HG02759 (cell line): ENCODE measurements around the gene LRP2.

Experiments used
- ATAC-seq: cut with Tn5 transposase; IDR thresholded peaks from one replicate; pipeline ENCODE4 v1.9.1; 2021; ENCODE audit warnings: mild to moderate bottlenecking, moderate library complexity; ENCODE audit not compliant: unreplicated experiment

The LRP2 gene

DNA sequence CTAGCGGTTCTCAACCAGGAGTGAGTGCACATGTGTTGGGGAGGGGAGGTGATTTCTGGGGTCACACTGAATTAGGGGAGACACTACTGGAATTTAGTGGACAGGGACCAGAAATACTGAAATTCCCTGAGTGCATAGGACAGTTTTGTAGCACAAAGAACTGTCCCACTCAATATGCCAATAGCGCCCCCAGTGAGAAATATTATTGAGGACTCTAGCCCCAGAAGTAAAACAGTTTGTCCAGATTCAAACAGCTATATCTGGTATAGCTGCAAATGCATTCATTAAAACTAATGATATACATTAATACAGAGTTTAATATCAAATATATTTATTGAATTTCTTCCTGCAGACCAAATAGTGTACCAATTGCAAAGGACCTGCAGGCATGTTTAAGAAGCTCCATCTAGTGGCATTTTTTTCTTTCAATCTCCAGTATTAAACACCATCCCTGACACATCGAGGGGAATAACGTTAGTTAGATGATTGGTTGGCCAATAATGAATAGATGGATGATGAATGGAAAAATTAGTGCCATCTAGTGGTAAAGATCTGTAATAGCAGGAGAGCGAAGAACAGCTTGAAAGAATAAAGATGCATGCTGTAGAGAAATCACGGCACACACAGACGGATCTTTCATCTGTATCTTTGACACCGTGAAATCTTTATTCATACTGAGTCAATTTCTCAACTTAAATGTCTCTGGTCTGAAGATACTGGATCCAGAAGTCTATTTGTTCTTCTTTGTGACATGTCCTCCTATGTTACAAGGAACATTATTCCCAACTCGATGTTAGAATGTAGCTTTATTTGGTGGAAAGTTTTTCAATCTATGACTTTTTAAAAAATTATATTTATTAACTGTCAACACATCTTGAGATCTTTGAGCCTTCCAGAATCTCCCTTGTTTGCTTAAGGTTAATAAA is 230.5 kb downstream of the LRP2 start:
- peak; percentile 75 for ATAC-seq

DNA sequence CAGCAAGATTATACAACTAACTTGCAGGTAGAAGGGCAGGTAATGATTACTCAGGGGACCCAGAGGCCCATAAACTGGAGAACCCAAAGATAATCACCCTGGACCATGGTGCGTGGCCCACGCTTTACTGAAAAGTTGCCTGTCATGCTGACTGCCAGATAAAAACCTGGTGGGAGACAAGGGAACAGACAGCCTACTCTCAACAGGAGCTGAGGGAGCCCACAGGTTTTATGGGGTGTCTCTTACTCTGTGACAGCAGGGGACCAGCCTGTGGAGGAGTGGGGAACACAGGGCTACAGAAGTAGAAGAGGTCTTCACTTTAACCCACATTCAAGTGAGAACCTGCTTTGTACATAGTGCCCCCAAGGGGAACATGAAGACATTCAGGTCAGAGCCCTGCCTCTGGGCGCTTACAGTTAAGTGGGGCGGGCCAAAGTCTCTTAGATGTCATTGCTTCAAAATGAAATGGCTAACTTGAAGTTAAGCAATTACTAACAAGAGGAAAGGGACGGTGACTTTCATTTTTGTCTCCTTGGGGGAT is 232.6 kb downstream of the LRP2 start:
- no peak for ATAC-seq

DNA sequence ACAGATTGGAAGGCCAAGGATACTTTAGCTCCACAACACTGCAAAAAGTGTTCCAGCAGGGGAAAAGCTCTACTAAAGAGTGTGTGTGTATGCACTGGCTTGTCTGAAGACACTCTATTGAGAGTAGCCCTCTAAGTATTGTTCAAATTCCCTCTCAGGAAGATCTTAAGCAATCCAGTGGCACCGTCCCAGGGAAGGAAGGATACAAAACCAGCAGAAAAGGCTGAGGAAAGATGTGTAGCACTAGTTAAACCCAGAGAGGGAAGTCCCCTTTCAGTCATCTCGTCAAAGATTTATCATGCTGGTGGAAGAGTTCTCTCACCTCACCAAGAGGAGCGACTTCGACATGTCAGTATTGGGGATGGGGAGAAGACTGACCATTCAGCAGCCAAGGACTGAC is 242.5 kb downstream of the LRP2 start:
- no peak for ATAC-seq

DNA sequence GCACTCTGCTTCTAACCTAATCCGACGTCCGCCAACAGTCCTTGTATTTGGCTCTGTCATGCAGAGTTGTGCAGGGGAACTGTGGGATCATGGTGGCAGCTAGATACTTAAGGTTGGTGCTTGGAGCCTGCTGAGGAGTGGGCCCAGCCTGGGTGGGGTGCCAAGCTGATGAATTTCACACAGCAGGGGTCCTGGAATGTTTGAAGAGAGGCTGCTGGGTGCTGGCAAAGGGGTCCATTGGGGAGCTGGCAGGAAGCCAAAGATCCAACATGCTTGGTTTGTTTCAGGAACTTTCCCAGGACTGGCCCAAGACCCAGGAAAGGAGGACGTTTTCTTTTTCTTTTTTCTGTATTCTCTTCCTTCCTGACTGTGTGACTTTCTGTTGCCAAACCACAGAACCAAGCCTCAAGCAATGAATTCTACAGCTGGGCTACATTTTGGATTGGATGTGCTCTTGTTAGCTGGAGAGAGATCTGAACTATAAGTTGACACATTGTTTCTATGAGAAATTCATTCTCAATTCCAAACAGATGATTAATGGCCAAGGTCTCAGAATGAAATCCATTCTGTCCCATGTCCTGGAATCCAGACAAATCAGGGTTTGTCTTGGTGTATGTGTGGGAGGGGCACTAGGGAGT is 243.1 kb downstream of the LRP2 start:
- ATAC-seq = no peak

DNA sequence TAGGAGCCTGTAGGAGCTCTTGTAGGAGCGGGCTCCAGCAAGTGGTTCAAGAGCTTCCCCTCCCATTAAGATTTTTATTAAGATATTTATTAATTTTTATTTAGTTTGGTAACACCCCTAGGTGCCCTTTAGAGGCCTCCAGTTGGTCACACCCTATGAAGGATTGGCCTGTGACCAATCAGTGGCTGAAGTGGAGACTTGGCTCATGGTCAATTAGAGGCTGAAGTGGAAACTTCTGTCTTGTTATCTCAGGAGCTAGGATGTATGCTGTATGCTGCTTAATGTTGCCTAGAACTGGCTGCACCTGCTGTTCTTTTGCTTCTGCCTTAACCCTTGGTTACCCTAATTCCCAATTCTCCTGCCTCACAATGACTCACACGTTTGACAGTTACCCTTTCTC is 244.3 kb downstream of the LRP2 start:
- no peak for ATAC-seq

DNA sequence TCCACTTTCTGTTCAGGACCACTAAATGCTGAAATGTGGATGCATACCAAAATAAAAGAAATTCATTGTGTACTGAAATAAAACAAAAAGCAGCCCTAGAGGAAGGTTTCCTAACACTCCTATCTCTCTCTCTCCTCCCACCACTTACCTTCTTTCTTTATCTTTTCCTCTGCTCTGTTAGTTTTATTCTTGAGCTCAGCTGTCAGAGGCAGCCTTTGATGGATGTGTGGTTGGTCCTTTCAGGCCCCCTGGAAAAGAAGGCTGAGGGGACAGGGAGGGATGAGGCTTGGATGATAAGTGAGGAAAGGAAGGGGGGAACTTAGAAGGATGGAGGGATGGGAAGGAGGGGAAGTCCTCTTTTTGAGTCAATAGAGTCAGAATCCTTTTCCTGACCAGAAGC is 245.3 kb downstream of the LRP2 start:
- ATAC-seq = no peak

DNA sequence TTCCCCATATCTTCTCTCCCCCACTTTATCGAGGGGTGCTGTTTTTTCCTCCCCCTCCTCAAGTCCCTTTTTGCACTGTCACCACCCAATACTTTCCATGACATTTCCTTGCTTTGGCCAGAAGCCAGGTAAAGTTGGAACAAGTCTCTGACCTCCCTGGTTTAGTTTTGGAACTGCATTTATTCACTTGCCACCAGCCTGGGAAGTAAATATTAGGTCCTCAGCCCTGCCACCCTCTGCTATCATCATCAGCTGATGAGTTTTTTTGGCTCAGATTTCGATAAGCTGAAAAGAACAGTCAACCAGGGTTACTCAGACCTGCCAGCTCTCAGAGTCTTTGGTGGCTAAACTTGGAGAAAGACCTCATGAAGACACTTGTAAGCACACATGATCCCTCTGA is 246.0 kb downstream of the LRP2 start:
- ATAC-seq = no peak

DNA sequence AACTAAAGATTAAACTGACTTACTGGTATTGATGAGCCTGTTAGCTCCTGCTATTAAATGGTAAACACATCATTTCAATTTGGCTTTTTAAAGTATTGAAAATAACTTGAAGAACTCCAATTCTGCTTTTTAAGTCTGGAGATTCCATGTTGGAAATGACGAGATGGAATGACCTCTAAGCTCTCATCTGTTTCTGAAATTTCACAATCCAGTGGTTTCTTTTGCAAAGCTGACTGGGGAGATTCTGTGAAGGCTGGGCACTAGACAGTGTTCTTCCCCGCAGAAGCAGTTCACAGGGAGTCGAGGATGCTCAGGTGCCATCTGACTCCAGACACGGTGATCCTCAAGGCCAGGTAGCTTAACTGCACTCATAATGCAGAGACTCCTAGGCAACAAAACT is 248.3 kb downstream of the LRP2 start:
- ATAC-seq = no peak

DNA sequence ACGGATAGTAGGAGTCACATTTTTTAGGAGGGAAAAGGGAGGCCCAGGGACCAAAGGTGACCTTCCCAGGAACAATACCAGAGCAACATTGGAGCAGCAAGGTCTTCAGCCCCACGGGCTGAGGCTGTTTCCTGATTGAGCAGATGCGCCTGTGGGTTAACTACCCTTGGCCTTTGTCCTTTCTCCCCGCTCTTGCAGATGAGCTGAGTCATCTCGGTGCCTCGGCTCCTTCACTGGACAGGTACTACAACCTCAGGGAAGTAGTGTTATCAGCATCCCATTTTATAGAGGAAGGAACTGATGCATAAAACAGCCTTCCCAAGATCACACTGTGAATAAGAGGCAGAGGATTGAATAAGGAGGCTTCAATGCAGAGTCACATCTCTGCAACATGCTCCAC is 249.5 kb downstream of the LRP2 start:
- ATAC-seq = no peak

DNA sequence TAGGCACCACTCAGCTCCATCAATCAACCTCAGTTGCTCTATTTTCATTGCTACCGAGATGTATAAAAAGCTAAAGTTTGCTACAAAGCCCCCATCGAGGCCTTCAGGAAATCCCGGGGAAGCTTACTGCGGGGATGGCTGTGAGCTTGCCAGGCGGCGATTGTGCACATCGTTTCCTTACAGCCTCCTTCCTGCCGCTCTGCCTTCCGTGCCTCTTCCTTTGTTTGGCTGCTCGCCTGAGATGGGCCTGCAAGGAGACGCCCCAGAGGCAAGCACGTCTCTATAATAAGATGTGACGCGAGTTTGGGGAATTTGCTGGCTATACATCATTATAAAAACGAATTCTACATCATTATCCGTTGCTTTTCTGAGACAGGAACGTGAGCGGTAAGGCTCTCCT is 251.4 kb downstream of the LRP2 start:
- ATAC-seq = no peak

DNA sequence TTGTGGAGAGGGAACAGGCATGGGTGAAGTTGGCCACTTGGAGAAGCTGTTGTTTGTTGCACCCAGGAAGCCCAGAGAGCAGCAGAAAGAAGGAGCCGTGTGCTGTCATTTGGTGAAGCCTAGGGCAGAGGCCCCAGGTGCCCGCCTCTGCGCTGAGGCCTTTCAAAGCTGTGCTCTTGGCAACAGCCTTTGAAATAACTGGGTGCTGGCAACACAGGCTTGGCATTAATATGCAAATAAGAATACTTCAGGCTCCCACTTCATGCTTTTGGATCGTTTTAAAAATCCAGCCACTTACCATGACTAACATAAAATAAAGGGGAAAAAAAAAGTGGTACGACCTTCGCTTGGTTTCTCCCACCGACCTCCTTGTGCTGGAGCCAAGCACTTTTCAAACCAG is 251.9 kb downstream of the LRP2 start:
- ATAC-seq = no peak

DNA sequence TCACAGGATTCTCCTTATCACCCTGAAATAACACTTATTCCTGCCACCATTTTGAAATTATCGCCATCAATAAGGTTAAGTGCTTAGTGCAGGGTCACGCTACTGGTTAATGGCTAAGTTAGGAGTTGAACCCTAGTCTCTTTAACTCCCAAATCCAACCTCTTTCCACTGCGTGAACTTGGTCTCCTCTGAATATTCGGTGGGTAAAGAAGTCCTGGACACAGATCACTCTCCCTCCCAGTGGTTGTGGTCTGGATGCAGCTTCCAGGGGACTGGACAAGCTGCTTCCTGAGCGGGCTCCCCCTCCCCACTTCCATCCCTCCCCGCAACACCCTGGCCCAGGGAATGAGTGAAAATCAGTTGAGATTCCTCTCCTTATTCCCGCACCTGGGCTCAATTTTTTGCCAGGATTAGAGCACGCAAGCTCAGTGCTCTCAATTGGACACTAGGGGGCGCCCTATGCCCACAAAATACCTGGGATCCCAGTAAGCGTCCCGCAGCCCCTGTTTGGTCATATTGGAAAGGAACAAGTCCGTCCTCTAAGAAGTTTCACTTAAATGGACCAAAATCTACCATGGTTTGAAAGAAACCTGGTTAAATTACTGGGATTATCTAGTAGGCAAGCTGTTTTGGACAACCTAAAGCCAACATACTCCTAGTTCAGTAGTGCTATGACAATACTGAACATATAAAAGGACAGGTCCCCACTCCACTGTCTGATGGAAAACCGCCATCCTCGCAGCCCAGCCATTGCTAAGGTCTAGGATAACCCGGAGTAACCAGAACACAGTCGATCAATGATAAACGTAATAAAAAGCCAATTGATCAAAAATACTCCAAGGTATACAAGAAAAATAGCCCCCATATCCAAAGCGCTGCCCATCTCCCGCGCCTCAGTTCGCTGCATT is 252.6 kb downstream of the LRP2 start:
- ATAC-seq = peak; percentile 59

DNA sequence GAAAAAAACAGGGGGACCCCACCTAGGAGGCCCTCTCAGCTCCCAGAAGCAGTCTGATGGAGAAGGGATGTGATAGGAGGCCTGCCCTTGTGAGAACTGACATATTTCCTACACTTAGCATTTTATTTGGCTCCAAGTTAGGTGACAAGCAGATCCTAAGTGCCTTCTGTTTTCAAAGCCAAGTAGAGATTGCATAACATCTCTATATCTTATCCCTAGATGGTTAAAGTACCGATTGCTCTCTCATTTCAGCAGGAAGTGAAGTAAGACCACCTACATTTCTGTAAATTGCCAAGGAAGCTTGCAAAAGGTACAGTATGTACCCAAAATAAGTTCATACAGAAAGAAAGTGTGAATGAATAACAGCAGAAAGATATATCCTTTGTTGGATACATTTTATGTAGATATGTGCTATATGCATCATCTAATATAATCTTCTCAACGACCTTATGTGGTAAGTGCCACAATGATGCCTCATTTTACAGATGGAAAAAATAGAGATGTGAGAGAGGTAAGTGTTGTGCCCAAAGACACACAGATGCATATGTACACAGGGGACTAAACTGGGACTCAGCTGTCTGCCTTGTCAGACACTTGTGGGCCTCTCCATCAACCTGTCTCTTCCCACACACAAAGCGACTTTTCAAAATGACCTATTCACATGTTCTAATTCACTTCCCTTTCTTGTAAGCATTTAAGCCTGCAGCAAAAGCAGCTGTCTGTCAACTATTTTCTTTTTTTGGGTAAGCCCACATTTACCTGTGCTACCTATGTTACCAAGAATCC is 254.0 kb downstream of the LRP2 start:
- no peak for ATAC-seq

DNA sequence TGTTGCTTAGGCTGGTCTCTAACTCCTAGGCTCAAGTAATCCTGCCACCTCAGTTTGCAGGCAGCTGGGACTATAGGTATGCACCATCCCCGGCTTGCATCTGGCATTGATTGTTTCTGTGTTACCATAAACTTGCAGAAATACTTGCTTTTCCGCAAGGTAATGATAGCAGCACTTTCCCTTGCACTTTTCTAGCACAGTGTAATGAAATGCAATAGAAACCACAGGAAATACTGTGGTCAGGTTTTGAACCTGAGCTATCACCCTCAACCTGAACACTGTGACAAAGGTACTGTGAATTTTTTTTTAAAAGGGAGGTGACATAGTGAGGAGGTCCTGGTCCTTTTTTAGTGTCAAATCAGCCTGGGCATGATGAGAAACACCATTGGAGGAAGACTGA is 254.7 kb downstream of the LRP2 start:
- peak; percentile 81 for ATAC-seq

DNA sequence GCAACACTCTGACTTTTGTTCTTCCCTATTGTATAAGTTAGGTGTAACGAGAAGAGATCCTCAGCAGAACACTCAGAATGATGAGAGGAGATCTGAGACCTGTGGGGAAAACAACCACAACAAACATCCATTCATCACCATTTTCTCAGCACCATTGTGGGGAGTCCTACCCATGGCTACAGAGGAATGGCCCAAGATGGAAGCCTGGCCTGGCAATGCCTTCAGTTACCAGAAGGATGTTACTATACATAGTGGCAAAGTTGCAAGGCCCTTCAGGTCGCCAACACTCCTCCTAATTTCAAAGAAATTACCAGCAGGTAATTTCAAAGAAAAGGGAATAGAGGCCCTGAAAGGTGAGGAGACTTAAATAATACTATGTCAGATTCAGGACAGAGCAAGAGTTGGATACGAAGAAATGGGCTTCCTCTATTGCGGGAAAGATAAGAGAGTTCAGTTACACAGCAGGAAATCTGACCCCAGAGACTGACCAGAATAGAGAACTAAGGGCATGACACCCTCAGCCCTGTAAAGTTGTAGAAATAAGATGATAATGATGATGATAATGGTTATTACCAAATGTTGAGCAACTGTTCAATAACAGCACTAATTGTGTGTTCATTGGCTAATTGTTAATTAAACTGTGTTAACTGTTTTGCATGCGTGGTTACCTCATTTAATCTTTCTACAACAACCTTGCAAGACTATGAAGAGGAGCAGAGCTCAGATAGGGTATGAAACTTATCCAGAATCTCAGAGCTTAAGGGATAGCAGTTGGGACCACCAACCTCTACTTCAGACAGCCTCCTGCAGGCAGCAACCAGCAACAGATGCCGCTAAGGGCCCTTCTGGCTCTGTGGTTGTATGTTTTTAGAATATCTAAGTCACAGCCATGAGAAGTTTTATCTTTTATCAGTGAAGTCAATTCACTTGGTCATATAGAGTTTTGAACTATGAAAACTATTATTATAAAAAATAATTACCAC is 255.5 kb downstream of the LRP2 start:
- no peak for ATAC-seq

DNA sequence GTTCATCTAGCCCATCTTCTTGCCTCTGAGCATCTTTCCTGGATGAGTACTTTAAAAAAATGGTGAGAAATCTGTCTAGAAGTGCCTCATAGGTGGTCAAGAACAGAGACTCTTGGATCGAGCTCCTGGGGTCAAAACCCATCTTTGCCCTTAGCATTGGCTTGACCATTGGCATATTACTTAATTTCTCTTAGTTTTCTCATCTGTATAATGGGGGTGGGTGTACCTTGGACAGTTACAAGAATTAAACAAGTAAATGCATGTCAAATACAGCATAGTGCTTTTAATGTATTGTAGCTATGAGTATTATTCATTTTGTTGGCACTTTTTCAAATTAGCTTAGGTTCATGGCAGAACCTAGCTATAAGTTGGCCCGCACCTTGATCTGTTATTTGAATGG is 256.2 kb downstream of the LRP2 start:
- no peak for ATAC-seq

DNA sequence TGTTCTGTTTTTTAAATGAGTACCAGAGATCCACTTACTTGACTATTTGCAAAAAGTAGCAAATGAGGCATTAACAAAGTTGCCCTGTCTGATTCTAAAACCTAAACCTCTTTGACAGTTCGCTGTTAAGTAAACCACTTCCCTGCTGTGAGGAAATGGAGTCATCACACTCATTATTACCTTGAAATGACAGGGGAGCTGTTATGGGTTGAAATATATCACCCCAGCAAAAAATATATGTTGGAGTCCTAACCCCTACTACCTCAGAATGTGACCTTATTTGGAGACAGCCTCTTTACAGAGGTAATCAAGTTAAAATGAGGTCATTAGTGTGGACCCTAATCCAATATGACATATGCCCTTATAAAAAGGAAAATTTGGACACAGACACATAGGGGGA is 256.9 kb downstream of the LRP2 start:
- no peak for ATAC-seq

DNA sequence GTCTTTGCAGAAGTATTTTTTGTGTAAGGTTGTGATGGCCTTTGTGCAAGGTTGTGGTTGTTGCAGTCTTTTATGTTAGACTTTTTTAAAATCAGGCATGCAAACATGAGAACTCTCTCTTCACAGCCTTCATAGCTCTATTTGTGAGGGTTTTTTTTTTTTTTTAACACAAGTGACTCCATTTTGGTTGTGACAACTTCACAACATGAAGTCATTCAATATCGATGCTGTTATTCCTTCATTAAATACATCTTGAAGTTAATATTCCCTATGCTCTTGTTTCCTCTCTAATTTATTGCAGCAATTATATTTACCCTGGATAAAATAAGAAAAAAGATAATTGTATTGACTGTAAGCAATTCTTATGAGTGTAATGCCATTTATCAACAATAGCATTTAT is 257.5 kb downstream of the LRP2 start:
- no peak for ATAC-seq

DNA sequence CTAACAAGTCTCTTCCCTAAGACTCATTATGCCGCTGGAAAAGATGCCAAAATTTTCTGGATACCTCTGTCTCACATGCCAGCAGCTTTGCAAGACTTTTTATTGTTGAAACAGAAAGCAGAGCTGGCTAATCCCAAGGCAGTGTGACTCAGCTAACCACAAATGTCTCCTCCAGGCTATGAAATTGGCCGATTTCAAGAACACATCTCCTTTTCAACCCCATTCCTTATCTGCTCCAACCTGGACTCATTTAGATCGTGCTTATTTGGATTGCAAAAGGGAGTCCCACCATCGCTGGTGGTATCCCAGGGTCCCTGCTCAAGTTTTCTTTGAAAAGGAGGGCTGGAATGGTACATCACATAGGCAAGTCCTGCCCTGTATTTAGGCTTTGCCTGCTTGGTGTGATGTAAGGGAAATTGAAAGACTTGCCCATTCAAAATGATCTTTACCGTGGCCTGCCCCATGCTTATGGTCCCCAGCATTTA is 266.7 kb downstream of the LRP2 start:
- no peak for ATAC-seq
